H1 (cell line): ENCODE results near the gene GREB1. TPM values are rescaled to one million over a fixed set of nuclear protein-coding genes. Genes with fewer than 3 reads are reported as not detected.

Source experiments
- PHF8 ChIP-seq: fragments of 200-600 bp; sonication (generic); conservative IDR thresholded peaks from 2 replicates; pipeline ENCODE4 v1.7.1; 2012; ENCODE audit warnings: low read depth, mild to moderate bottlenecking, inconsistent platforms, low read length, moderate library complexity
- POLR2A ChIP-seq, 2 experiments: IDR thresholded peaks; 1 replicate in 1 of 2; 2 replicates in 1 of 2; pipeline ENCODE4 v1.6.1; 2011; ENCODE audit warnings: low read depth in 2 of 2, low read length in 2 of 2, mild to moderate bottlenecking in 2 of 2; ENCODE audit errors: control extremely low read depth in 1 of 2
- polyA plus RNA-seq, 7 experiments: library from polyadenylated mRNA; depleted of rRNA in 3 of 7; stranded (reverse) in 5 of 7; unstranded in 2 of 7; fragments of >200 nt in 5 of 7; fragments of 200-250 nt in 2 of 7; gene quantifications; 1 replicate in 5 of 7; 2 replicates in 1 of 7; 4 replicates in 1 of 7; pipeline versions ENCODE4 v1.2.1 to v1.2.3, GENCODE V29; 2011 to 2013; ENCODE audit warnings: missing spikeins in 2 of 7, mixed read lengths in 2 of 7
- total RNA-seq: library from RNA; stranded (reverse); fragmentation: NEBNext Ultra II Directional; extraction: Animal tissue kit (Norgen Biotek cat#: 25700); gene quantifications from 2 replicates; pipeline ENCODE4 v1.2.1, GENCODE V29; 2021

GREB1 gene
- total and polyA plus RNA-seq, 2 of the 8 experiments (the other 6 are each of a cell fraction or from before 2014, with no cell fraction given), result 7.9 to 43.4 TPM

DNA sequence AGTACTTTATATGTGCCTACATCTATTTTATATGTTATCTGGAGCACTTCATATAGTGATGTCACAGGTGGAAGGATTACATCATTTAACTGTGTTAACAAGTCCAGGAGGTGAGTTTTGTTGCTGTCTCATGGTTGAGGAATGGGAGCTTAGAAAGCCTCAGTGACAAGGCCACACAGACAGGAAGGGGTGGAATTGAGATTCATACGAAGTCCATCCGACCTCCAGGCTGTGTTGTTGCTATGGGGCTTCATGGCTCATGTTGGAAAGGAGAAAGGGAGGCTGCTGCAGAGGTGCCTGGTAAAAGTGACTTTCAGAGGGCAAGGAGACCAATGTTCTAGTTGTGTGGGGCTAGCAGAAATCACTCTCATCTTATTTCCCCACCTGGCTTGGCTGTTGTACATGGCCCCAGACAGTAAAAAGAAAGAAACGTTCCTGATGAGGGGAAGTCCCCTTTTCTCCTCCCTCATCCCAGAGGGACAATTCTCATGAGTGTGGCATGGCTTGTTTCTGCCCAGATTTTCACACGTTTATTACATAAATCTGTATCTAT, 31.0 kb upstream of the GREB1 start (continued):
- TF ChIP-seq PHF8, result no peak
- no peak for TF ChIP-seq POLR2A (IDR thresholded peaks at IDR 0.05; ENCODE audit: control extremely low read depth in 1 of 2, low read depth in 2 of 2, low read length in 2 of 2)
